HG03571 (cell line): Measurements from ENCODE around the gene BTBD1.
"Not testable (repeated sequence)": the region's sequence is repeated elsewhere in the genome, so short reads cannot be mapped to it uniquely, and the experiment has no call there.

Source experiments
- ATAC-seq: cut with Tn5 transposase; IDR thresholded peaks from one replicate; pipeline ENCODE4 v1.9.1; 2021; ENCODE audit not compliant: unreplicated experiment

The BTBD1 gene

DNA sequence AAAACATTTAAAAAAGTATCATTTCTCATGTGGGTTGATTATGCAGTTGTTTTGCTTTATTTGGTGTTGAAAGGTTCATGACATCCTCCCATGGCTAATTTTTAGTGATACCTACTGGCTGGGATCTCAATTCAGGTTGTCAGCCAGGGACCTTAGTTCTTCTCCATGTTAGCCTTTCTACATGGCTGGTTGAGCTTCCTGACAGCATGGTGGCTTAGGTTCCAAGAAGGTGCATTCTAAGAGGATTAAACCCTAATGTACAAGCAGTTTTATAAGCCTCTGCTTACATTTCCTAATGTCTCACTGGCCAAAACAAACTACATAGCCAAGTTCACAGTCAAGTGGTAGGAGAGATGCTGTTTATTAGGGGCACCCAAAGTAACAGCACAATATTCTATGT lies 31.0 kb upstream of the BTBD1 start:
- ATAC-seq, result no peak

DNA sequence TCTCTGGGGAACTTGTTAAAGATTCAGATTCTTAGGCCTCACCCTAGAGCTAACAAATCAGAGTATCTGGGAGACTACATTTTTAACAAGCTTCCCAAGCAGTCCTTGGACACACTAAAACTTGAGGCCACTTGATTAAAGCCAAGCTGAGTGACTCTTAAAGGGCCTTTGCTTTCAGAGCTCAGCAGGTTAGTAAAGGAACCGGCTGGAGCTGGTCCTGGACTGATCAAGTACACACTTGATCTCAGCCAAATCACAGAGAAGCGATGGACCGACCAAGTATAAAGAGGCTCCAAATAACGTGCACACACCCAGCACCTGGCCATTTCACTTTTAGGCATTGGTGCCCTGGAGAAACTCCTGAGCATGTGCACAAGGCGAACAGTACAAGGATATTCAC lies 27.5 kb upstream of the BTBD1 start:
- no peak for ATAC-seq

DNA sequence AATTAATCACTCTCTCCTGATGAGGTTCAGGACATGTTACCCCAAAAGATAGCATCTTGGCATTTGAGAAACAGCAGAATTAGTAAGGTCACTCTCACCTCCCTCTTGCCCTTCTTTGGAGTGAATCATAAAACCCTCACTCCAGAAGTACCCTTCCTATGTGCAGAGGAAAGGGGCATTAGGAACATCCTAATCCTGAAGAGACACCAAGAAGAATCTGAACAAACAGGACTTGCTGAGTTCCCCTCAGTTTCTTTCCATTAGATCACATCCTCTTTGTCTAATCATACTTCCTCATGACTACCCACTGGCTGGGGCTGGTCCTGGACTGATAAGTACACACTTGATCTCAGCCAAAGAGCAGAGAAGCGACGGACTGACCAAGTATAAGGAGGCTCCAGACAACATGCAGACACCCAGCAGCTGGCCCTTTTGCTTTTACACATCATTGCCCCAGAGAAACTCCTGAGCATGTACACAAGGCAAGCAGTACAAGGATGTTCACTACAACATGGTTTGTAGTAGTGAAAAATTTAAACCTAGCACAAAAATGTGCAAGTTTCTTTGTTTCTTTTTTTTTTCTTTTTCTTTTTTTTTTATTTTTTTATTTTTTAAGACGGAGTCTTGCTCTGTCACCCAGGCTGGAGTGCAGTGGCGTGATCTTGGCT lies 25.4 kb upstream of the BTBD1 start:
- ATAC-seq, result no peak

DNA sequence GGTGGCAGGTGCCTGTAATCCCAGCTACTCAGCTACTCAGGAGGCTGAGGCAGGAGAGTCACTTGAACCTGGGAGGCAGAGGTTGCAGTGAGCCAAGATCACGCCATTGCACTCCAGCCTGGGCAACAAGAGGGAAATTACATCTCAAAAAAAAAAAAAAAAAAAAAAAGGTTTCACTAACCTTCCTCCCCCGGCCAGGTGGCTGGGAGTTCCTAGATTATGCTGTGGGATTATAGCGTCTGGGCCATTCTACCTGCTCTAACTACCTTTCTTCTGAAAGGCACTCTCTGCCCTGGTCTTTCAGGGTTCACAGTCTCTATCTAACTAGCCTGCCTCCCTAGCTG lies 24.9 kb upstream of the BTBD1 start:
- not testable (repeated sequence) for ATAC-seq

DNA sequence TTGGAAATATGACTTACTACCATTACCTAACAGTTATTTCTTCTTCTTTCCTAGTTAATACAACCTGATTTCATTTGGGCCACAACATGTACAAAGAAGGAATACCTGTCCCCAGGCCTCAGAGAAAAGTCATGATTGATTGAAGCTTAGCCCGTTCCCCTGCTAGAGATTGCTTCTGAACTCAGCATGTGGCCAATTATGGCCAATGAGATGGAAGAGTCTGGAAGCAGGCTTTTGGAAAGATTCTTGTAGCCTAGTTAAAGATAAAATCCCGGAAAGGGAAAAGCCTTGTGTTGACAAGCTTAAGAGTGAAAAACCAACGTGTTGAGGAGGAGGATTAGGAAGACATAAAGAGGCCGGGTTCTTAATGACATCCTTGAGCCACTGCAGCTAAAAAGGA lies 23.4 kb upstream of the BTBD1 start:
- ATAC-seq, result no peak

DNA sequence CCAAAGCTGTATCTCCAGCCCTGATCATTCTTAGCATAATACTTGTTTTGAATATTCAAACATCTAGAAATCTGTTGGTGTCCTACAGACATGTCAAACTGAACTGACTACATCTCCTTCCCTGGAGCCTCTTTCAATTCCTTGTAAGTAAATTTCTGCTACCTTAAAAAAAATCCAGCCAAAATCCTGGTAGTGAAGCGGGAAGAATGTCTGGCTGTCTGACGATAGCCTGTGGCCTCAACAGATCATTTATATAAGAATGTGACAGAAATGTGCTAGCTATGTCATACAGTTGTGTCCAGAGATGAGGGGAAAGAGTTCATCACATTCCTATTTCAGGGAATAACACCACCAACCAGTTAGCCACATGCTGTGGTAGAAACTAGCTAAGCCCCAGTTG lies 21.8 kb upstream of the BTBD1 start:
- no peak for ATAC-seq

DNA sequence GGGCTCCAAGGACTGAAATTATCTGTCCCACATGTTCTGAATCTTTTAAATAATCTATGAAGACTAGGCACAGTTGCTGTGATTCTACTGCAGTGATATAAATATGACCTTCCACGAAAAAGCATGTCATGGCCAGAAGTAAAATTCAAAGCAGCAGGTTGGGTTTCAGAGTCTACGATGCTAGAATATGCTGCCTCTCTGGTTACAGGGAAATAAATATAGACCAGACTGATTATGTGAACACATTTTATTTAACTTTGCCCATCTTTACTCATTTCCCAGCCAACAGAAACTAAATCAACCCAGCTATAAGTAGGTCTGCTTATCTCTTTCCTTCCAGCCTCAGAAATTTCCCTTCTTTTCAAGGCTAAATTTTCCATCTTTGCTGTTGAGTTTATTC lies 20.5 kb upstream of the BTBD1 start:
- ATAC-seq, result no peak

DNA sequence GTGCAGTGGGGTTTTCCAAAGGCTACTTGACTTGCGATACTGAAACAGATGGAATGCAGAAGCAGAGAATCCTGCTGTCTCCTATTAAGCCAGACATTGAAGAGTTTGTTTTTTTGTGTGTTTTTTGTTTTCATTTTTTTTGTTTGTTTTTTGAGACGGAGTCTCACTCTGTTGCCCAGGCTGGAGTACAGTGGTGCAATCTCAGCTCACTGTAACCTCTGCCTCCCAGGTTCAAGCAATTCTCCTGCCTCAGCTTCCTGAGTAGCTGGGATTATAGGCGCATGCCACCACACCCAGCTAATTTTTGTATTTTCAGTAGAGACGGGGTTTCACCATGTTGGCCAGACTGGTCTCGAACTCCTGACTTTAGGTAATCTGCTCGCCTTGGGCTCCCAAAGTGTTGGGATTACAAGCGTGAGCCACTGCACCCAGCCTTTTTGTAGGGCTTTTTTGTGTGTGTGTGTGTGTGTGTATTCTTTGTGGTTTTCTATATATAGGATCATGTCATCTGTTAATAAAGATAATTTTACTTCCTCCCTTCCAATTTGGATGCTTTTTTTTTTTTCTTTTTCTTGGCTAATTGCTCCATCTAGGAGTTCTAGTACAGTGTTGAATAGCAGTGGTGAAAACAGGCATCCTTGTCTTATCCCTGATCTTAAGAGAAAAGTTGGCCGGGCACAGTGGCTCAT lies 19.0 kb upstream of the BTBD1 start:
- not testable (repeated sequence) for ATAC-seq

DNA sequence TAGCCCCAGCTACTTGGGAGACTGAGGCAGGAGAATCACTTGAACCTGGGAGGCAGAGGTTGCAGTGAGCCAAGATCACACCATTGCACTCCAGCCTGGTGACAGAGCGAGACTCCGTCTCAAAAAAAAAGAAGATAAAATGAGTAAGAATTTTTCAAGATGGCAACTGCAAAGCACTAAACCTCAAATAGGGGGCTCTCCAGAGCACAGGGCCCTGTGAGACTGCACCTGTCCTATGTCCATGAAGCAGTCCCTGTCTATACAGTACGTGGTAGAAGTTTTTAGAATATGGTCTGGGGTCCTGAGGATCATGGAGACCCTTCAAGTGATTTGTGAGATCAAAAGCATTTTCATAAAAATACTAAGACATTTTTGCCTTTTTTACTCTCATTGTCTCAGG lies 18.4 kb upstream of the BTBD1 start:
- not testable (repeated sequence) for ATAC-seq

DNA sequence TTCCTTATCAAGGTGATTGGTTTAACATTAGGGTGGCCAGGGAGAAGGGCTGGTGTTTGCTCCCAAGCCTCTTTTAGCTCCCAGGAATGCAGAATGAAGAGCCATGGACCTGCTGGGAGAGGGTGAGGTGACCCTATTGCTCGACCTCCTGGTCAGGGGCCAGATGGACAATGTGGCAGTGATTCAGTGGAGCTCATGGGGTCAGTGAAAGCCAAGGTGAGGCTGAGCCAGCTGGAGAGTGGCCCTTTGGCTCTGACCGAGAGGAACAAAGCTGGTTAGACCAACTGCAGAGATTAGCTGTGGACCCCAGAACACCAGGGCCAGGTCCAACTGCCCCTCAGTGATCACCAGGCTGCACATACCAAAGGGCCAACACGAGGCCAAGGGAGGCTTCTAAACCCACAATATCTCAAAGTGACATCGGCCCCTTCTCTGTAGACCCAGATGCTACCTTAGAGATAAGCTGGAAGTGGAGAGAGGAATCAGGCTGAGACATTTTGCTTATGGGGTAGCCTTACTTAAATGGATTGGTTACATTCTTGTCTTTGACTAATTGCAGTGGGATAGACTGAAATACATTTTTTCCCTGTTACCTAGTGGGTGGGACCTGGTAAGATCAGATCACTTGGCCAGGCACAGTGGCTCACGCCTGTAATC lies 15.8 kb upstream of the BTBD1 start:
- ATAC-seq, result no peak

DNA sequence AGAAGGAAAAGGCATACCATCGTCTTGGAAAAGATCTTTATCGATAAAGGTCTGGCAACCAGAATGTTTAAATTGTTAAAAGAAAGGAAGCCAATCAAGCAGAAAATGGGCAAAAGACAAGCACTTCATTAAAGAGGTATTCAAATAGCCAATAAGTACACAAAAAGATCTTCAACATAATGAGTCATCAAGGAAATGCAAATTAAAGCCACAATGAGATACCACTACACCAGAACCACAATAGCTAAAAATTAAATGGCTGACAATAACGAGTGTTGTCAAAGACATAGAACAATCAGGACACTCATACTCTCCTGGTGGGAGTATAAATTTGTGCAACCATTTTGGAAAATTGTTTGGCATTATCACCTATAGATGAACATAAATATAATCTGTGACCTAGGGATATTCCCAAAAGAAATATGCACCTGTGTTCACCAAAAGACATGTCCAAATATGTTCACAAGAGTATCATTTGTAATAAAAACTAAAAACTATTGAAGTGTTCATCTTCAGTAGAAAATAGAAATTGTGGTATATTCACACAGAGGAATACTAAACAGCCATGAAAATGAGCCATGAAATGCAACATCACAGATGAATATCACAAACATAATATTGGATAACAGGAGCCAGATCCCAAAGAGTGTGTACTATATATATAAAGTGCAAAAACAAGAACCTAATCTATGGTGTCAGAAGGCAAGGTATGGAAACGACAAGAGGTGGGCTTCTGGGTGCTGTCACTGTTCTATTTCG lies 14.4 kb upstream of the BTBD1 start:
- no peak for ATAC-seq

DNA sequence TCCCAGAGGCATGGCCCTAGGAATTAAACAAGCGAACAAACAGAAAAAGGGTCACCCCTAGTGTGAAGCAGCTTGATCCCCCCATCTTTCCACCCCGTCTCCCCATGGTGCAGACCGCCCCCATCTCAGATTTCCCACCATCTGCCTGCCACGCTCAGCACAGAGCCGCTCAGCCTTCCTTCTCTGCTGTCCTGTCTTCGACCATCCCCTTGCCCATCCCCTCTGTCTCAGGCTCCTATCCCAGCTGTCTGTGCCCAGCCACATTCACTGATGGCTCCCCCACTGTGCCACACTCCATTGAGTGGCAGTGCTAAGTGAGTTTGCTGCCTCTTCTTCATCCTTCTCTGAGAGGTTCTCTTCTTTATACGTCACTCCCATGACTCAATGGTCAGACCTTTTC lies 11.7 kb upstream of the BTBD1 start:
- no peak for ATAC-seq

DNA sequence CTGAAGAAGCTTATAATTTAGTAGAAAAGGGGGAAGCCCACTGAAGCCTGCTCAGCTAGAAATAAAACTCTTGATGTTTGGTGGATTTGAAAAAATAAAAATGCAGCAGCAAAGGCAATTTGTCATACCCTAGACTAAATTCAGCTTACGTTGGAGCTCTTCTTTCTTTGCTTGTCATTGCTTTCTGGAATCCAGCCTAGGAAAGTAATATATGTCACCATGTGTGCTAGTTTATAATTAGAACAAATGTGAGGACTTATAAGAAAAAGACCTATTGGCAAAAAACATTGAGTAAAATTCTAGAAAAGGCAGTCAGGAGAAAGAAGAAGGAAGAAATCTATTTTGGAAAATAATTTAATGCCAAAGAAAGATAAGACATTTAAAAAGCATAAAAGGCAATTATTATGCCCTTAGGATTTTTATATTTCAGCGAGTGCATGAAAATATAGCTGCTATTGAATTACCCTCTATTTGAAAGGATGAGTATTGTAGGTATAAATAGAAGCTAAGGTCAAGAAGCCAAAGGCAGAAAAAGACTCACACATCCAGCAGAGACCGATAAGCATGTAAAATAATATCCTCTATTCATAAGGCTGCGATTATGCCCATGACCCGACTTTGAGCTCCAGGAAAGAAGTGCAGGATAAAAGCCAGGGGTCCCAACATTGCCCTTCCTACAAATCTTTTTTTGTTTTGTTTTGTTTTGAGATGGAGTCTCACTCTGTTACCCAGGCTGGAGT lies 10.6 kb upstream of the BTBD1 start:
- no peak for ATAC-seq

DNA sequence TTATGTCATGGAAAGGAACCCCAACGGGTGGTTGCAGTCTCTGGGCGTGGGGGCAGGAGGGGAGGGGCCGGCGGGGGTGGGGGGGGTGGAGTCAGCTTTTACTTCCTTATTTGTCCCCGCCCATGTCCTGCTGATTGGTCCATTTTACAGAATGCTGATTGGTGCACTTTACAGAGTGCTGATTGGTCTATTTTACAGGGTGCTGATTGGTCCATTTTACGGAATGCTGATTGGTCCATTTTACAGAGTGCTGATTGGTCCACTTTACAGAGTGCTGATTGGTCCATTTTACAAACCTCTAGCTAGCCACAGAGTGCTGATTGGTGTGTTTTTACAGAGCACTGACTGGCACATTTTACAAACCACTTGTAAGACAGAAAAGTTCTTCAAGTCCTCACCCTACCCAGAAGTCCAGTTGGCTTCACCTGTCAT lies 2.2 kb upstream of the BTBD1 start:
- not testable (repeated sequence) for ATAC-seq

DNA sequence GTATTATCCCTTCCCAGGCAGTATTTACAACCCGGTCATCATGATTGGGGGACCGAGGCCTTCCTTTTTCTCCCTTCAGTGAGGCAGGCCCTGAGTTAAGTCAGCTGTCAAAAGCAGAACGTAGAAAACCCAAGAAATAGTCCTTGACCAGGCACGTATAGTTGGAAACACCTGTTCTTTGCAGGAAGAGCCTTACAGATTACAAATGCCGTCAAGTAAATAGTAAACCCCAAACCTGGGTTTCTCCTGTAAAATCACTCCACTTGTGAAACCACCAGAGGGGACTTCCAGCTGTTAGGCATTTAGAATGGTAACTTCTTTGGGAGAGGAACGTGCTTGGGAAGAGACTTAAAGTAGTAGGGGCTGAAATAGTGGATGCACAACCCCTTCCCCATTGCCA lies 1.0 kb upstream of the BTBD1 start:
- no peak for ATAC-seq

DNA sequence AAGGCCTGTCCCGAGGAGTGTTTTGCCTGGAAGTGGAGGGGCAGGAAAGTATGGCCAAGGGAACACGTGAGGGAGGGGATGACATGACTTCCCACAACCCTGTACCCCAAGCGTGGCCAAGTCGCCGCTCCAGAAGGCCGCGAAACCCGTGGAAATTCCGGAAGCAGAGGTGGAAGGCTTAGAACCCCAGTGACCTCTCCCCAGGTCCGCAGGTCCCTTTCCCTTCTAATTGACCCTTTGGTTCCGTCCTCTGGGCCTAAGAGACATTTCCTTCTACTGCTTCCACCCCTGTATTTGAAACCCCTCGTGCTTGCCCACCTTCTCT lies 548 bp upstream of the BTBD1 start:
- no peak for ATAC-seq

DNA sequence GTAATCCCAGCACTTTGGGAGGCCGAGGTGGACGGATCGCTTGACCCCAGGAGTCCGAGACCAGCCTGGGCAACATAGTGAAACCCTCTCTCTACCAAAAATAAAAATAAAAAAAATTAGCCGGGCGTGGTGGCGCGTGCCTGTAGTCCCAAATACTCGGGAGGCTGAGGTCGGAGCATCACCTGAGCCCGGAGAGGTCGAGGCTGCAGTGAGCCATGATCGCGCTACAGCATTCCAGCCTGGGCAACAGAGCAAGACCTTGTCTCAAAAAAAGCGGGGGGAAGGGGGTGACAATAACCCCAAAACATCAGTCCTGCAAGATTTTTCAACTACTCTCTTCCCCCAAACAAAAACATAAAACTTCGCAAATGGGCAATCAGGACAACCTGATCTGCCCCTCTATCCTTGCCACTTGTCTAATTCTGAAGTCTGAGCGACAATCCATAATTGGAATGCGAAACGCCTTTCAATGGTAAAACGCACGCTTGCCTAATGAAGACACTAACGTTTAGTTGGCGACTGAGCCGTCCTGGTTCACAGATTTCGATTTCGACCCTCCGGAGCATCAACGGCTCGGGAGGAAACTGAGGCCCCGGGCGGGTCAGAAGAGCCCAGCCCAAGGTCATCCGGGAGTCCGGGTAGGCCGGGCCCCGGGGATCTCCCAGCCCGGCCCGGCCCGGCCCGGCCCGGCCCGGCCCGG lies 868 bp downstream of the BTBD1 start:
- no peak for ATAC-seq

DNA sequence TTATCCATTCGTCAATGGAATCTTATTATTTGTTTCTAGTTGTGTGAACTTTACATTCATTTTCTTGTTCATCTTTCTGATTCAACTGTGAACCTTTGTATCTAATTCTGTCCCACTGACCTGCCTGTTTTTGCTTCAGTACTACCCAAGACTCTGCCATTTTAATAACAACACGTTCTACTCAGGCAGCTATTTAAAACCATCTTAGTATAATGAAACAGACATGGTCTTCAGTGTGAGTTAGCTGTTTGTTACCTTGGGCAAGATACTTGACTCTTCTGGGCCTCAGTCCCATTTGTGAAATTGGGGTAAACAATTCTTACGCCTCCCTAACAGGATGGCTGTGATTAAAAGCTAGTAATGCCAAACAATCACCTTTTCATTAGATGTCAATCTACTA lies 1.6 kb downstream of the BTBD1 start:
- no peak for ATAC-seq

DNA sequence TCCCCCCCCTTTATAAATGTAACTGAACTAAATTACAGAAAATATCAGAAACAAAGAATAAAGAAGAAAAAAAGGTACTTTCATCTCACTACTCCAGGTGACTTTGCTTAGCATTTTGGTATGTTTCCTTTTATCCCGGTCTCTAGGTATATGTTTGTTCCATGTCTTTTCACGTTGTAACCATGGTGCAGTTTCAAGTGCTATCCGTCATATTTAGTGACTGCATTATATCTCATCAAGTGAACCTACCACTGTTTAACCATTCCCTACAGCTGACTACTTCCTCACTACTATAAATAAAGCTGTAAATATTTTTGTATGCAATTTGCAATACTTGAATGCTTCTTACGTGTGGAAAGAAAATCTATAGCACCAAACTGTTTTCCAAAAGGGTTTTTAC lies 2.2 kb downstream of the BTBD1 start:
- no peak for ATAC-seq

DNA sequence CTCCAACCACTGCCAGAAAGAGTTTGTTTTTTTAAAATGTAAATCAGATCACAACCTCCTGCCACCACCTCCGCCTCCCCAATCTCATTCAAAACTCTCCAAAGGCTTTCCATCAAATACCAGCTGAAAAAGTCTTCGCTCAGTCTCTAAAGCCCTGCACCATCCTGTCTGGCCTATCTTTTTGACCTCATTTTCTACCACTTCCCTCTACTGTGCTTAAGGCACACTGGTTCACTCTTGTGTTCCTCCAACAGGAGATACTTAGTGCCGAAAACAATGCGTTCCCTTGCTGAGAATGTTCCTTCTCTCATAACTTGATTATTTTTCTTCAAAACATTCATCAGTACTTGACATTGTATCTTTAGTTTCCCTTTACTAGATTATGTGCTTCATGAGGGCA lies 3.5 kb downstream of the BTBD1 start:
- no peak for ATAC-seq

DNA sequence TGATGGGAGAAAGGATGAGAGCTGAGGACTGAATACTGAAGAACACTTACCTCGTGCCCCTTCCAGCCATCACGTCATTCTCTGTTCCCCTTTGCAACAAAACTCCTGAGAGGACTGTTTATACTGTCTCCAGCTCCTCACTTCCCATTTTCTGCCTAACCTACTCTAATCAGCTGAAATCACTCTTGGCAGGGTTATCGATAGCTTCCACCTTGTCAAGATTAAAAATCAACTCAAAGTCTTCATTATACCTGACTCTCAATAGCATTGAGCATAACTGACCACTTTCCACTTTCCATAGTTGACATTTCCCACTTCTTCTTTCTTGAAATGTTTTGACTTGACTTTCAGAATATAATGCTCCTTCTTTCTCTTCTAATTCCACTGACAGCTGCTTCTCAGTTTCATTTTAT lies 4.3 kb downstream of the BTBD1 start:
- peak; percentile 31 for ATAC-seq
